RWPE1 (cell line): ENCODE results near the gene ADIG.

Experiments
- CTCF ChIA-PET: fragments of 350-600 bp; sonication (Branson Sonifier 250); formaldehyde crosslinking; extraction: SDS; loops from one replicate; lab custom pipeline; 2021; lab: Yijun Ruan, JAX
- POLR2A ChIA-PET: fragments of 400-600 bp; formaldehyde crosslinking; extraction: SDS; loops from one replicate; lab custom pipeline; 2020; ENCODE audit warnings: antibody characterized with exemption; ENCODE audit not compliant: low non-redundant PET; lab: Yijun Ruan, JAX
- DNase-seq: peaks from one replicate; pipeline ENCODE4 v3.0.0; 2012; ENCODE audit warnings: low spot score
- H3K27ac ChIP-seq: fragments of 450-650 bp; 2 replicates; pipeline ENCODE4 v1.5.1; 2017
- TF ChIP-seq, protein P1 (sequence below): fragments of 450-650 bp; conservative IDR thresholded peaks from 2 replicates; pipeline ENCODE4 v1.5.1; 2017; ENCODE audit warnings: low read depth, mild to moderate bottlenecking

The ADIG gene

DNA sequence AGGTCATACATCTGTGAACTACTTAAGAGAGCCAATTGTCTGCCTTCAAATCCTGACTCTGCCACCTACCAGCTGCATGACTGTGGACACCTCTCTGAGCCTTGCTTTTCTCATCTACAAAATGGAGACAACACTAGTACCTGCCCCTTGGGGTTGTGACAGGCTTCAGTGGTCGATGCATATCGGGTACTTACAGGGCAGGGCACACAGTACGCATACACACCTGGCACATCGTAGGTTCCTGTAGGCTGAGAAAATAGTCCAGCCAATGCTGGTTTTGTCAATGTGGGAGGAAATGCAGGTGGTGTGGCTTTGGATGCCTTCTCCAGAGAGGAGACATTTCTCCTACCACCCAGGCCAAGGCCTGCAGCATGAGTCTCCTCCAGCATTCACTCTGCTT lies 2.3 kb downstream of the ADIG start:
- CTCF ChIA-PET, result no interaction called here
- TF ChIP-seq, protein P1, sequence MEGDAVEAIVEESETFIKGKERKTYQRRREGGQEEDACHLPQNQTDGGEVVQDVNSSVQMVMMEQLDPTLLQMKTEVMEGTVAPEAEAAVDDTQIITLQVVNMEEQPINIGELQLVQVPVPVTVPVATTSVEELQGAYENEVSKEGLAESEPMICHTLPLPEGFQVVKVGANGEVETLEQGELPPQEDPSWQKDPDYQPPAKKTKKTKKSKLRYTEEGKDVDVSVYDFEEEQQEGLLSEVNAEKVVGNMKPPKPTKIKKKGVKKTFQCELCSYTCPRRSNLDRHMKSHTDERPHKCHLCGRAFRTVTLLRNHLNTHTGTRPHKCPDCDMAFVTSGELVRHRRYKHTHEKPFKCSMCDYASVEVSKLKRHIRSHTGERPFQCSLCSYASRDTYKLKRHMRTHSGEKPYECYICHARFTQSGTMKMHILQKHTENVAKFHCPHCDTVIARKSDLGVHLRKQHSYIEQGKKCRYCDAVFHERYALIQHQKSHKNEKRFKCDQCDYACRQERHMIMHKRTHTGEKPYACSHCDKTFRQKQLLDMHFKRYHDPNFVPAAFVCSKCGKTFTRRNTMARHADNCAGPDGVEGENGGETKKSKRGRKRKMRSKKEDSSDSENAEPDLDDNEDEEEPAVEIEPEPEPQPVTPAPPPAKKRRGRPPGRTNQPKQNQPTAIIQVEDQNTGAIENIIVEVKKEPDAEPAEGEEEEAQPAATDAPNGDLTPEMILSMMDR, result no peak
- H3K27ac ChIP-seq, result no peak overlapping the region
- POLR2A ChIA-PET, result no interaction called here
- no peak for DNase-seq

DNA sequence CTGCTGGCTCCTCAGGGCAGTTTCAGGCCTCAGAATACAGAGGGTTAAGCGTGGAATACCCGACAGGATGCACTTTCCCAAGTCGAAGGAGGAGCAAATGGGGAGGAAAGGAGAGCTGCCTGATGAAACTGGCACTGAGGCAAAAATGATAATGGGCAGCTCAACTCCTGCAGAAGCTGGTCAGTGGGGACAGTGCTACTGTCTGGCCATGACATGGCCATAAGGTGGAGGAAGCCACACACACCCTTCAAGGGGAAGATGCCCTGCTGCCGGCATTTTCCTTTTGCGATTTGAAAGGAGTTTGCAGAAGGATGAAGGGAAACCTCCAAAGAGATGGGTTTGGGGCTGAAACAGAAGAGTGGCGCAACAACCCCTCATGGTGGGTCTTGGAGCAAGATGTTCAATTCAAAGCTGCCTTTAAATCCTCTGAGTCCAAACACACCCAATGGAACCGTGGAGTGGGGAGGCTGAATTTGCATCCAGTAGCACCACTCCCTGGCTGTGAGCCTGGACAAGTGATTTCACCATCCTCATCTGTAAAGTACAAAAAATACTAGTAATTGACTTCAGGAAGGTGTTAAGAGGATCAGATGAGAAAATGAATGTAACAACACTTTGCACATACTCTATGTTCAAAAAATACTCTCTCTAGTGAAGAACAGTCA lies 3.2 kb downstream of the ADIG start:
- TF ChIP-seq, protein P1, result no peak
- ChIA-PET CTCF (no interaction called here), POLR2A (no interaction called here)
- no peak overlapping the region for H3K27ac ChIP-seq
- DNase-seq, result no peak

DNA sequence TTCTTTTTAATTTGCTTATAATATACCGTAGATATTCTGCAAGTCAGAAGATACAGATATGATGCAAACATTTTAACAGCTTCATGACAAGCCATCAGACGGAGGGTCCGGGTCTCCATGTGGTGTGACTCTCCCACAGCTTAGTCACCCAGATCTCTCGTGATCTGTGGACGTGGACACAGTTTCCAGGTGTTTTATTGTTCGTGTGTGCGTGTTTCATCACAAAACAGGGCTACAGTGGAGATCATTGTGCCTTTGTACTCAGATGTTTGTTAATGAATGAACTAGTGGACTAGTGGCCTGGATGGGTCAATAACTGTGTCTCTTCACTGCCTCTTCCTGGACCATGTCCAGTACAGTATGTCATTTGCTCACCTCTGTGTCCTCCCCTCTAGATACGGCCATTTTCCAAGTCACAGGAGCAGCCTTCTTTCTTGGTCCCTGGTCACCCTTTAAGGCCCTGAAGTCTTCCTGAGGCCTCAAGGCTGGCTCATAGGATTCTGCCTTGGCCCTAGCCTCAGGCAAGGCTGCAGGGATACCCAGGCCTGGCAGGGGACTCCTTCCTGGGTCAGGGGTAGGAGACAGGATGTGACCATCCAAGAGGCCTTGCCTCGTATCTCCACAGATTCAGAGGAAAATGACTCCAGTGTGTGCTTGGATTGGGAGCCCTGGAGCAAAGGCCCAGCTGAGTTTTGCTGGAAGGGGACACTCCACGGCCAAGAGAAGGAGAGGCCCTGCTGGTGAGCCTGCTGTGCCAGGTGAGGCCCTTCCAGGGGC lies 4.6 kb downstream of the ADIG start:
- TF ChIP-seq, protein P1, result no peak
- POLR2A ChIA-PET, result no interaction called here
- no peak for DNase-seq

DNA sequence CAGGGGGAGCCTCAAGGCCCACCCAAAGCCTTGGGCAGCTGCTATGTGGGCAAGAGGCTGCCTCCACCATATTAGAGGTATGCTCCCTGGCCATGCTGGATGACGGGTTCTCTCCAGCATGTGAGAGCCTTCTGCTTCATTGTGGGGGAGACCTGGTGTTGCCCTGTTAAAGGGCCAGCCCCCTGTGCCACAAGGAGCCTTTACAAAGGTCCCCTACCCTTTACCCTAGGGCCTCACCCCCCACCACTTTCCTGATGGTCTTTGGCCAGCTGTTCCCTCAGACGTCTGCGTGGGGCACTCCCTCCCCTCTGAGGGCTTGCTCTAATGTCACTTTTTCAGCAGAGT lies 5.2 kb downstream of the ADIG start:
- POLR2A ChIA-PET, result no interaction called here

More for the DNA sequence above, 4.6 kb downstream of the ADIG start:
- H3K27ac ChIP-seq, result no peak overlapping the region
- CTCF ChIA-PET, result no interaction called here

DNA sequence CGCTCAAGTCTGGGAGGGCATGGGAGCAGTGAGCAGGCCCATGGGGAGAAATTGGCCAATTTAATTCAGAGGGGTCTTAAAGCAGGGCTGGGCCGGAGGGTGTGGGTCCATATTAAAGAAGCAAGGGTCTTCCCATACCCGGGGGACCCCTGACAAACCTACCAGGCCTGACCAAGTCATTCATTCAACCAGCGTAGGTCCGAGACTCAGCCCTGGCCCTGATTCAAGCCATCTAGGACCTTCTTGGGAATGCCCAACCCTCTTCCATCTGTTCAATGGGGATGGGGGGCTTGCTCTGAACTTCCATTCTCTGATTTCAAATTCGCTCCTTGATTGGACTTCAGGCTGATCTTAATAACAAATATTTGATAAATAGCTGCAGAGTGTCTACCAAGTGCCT lies 7.3 kb downstream of the ADIG start:
- no peak overlapping the region for H3K27ac ChIP-seq
- CTCF ChIA-PET, result no interaction called here
- DNase-seq, result no peak
- POLR2A ChIA-PET, result no interaction called here
- TF ChIP-seq, protein P1, result no peak

More for the DNA sequence above, 5.2 kb downstream of the ADIG start:
- TF ChIP-seq, protein P1, result no peak
- CTCF ChIA-PET, result interaction anchor here (0.5 kb wide), 1 partner anchor 15 kb away, joined by 3 read pairs; no protein-coding TSS in a partner anchor
- DNase-seq, result no peak
- H3K27ac ChIP-seq, result no peak overlapping the region

DNA sequence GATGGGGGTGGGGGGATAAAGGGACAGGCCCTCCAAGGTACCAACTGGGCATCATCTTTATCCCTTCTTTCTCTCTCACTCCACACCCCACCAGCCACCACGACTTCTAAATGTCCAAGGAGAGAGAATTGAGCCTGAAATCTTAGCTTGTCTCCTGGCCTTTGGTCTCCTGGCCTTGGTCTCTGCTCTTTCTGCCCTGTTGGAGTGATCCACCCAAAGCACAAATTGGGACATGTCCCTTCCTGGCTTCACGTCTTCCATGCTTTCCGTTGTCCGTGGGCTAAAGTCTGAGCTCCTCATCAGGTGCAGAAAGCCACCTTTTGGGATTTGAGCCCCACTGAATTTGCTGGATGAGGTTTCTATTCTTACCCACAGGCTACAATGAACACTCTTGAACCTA lies 8.4 kb downstream of the ADIG start:
- ChIA-PET CTCF (interaction anchor here (0.6 kb wide), 1 partner anchor 22 kb away, joined by 4 read pairs; no protein-coding TSS in a partner anchor), POLR2A (no interaction called here)
- DNase-seq, result no peak
- H3K27ac ChIP-seq, result no peak overlapping the region
- TF ChIP-seq, protein P1, result no peak
